Globus pallidus (tissue), 1 donor: ENCODE measurements around the gene SKIC3.

Experiments
- DNase-seq: peaks from one replicate; pipeline ENCODE4 v3.0.0-alpha.2; 2015; ENCODE audit warnings: low spot score

Gene SKIC3

DNA sequence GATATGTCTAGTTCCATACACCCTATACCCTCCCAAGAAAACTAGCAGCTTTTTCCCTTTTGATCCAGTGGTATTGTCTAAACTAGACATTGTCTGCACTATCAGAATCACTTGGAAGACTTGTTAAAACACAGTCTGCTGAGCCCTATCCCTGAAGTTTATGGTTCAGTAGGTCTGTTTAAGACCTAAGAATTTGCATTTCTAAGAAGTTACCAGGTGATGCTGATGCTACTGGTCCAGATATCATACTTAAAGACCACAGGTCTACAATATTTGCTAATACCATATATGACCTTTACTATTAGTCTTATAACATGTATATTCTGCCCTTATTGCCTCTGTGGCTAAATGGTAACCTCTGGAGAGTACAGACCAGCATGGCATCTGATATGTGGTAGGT lies 23.3 kb downstream of the SKIC3 start:
- DNase-seq: no peak

- DNase-seq: no peak
These were observed 24.4 kb downstream of the SKIC3 start for GRCh38 chr5:95530416-95530815.

DNA sequence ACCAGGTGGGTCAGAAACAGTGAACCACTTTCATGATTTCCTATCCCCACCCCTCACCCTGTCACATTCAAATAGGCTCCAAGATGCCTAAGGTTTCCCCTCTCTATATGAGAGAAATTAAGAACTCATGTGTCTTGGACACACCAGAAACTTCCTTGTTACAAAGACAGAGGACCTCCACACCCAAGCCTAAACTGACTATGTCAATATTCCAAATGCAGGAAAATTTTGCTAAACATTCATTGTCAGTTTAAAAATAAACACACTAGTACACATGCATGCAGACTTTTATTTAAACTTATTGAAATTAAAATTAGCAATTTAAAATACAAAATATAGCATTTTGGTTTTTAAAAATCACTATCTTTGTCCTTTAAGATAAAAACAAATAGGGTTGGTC lies 26.2 kb downstream of the SKIC3 start:
- DNase-seq: no peak

GRCh38 chr5:95526871-95527270 lies 27.9 kb downstream of the SKIC3 start:
- no peak for DNase-seq

- DNase-seq: no peak
These were observed 30.4 kb downstream of the SKIC3 start for GRCh38 chr5:95524423-95524822.

- no peak for DNase-seq
These were observed 34.6 kb downstream of the SKIC3 start for GRCh38 chr5:95520206-95520605.

- DNase-seq: no peak
These were observed 35.1 kb downstream of the SKIC3 start for GRCh38 chr5:95519681-95520080.

DNA sequence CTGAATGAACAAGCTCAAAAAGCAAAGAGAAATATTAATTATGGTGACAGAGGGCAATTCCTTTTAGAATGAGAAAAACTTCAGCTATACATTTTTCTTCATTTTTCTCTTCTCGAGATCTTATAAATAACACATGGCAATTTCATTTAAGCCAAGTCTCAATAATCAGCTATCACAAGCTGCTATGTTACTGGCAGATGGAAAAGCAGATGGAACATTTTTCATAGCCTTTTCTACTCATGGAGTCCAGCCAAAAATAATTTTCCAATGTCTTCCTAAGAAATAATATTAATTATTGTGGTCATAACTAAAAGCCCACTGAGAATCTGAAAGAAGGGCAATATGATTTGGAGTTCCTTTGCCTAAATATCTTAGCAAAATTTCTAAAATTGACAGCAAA lies 35.6 kb downstream of the SKIC3 start:
- DNase-seq: no peak

- DNase-seq: no peak
These were observed 36.4 kb downstream of the SKIC3 start for GRCh38 chr5:95518417-95518816.

DNA sequence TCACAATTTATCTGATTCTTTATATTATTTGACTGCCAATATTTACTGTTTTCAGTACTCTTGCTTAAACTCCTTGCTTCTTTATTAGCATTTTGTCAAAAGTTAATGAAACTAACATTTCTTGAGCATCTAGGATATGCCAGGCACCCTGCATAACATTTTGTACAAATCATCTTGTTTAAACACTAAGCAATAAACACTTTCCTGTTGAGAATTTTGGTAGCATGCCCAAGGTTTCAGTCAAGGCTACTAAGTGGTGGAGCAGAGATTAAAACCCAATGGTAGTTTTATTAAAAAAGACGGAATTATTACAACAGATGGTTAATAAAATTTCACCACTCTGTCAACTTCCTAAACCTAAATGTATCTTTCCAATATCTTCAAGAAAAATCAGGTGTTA lies 43.2 kb downstream of the SKIC3 start:
- DNase-seq: no peak

- DNase-seq: no peak
These were observed 46.2 kb downstream of the SKIC3 start for GRCh38 chr5:95508550-95508949.
